H1 (cell line): ENCODE measurements around the gene CNDP2. TPM values are rescaled to one million over a fixed set of nuclear protein-coding genes. Genes with fewer than 3 reads are reported as not detected.

Source experiments
- CTCF ChIA-PET: fragments of 300-600 bp; sonication (Branson Sonifier 250); formaldehyde crosslinking; loops from one replicate; lab custom pipeline; 2021; ENCODE audit not compliant: partially characterized antibody; lab: Charles Lee
- POLR2A ChIA-PET: fragments of 300-600 bp; sonication (Branson Sonifier 250); formaldehyde crosslinking; loops from one replicate; lab custom pipeline; 2021; ENCODE audit warnings: inconsistent platforms; ENCODE audit not compliant: partially characterized antibody; lab: Charles Lee
- DNase-seq, 2 experiments: peaks; one replicate each; pipeline versions ENCODE4 v3.0.0 to v3.0.0-alpha.2; 2010 to 2022; ENCODE audit warnings: low spot score in 2 of 2, low read depth in 1 of 2, mixed read lengths in 1 of 2
- FAIRE-seq: peaks from 2 replicates; lab custom pipeline; 2011; peaks lifted over from hg19 to GRCh38; lab: Jason Lieb, UNC
- H2AFZ ChIP-seq: 2 replicates; pipeline ENCODE4 v1.8.1; 2012; ENCODE audit warnings: low read length, inconsistent platforms
- H2AK5ac ChIP-seq: 2 replicates; pipeline ENCODE4 v1.6.1; 2013; ENCODE audit warnings: low read depth, low read length
- H2BK120ac ChIP-seq: replicated peaks from 2 replicates; pipeline ENCODE3; 2013; ENCODE audit warnings: low read depth, low read length, inconsistent platforms
- H2BK12ac ChIP-seq: 2 replicates; pipeline ENCODE4 v1.6.1; 2013; ENCODE audit warnings: low read depth, low read length
- H2BK15ac ChIP-seq: 2 replicates; pipeline ENCODE4 v1.6.1; 2013; ENCODE audit warnings: low read length
- H2BK20ac ChIP-seq: 2 replicates; pipeline ENCODE4 v1.6.1; 2013; ENCODE audit warnings: low read length
- H2BK5ac ChIP-seq: 2 replicates; pipeline ENCODE4 v1.6.1; 2013; ENCODE audit warnings: low read depth, low read length
- H3K14ac ChIP-seq: 2 replicates; pipeline ENCODE4 v1.6.1; 2013; ENCODE audit warnings: inconsistent platforms; ENCODE audit not compliant: insufficient read length
- H3K18ac ChIP-seq: 2 replicates; pipeline ENCODE4 v1.6.1; 2013; ENCODE audit warnings: low read length; ENCODE audit errors: extremely low read depth
- H3K23ac ChIP-seq: 2 replicates; pipeline ENCODE4 v1.6.1; 2013; ENCODE audit warnings: inconsistent platforms; ENCODE audit not compliant: insufficient read length
- H3K23me2 ChIP-seq: 2 replicates; pipeline ENCODE4 v1.6.1; 2013; ENCODE audit warnings: low read depth, low read length
- H3K27ac ChIP-seq: 2 replicates; pipeline ENCODE4 v1.6.1; 2011; ENCODE audit warnings: low read depth, low read length, inconsistent platforms
- H3K27me3 ChIP-seq, 4 experiments: replicated peaks in 1 of 4; 1 replicate in 1 of 4; 2 replicates in 3 of 4; pipeline versions ENCODE4 v1.6.1 to v1.8.1; 2011 to 2013; ENCODE audit warnings: low read length in 3 of 4, mild to moderate bottlenecking in 3 of 4, inconsistent platforms in 2 of 4, mixed read lengths in 2 of 4, moderate library complexity in 1 of 4; ENCODE audit not compliant: control insufficient read depth in 3 of 4, insufficient read depth in 3 of 4; ENCODE audit errors: extremely low read depth in 1 of 4
- H3K36me3 ChIP-seq, 4 experiments: 2 replicates each; pipeline versions ENCODE4 v1.6.1 to v1.8.1; 2011 to 2013; ENCODE audit warnings: mild to moderate bottlenecking in 4 of 4, low read length in 3 of 4, moderate library complexity in 2 of 4, control low read depth in 1 of 4, inconsistent platforms in 1 of 4; ENCODE audit not compliant: insufficient read depth in 4 of 4, control insufficient read depth in 2 of 4
- H3K4ac ChIP-seq: replicated peaks from 2 replicates; pipeline ENCODE3; 2013; ENCODE audit warnings: low read length, low read depth, mixed read lengths, inconsistent platforms; ENCODE audit not compliant: insufficient read length
- H3K4me1 ChIP-seq, 4 experiments: replicated peaks in 1 of 4; 1 replicate in 1 of 4; 2 replicates in 3 of 4; pipeline versions ENCODE4 v1.6.1 to v1.8.1; 2011 to 2013; ENCODE audit warnings: low read length in 3 of 4, inconsistent platforms in 2 of 4, mixed read lengths in 1 of 4; ENCODE audit not compliant: insufficient read depth in 4 of 4, control insufficient read depth in 3 of 4
- H3K4me2 ChIP-seq, 2 experiments: 2 replicates each; pipeline versions ENCODE4 v1.6.1 to v1.8.1; 2011 to 2013; ENCODE audit warnings: low read depth in 2 of 2, low read length in 2 of 2, control low read depth in 1 of 2, inconsistent platforms in 1 of 2, mild to moderate bottlenecking in 1 of 2; ENCODE audit not compliant: insufficient read depth in 1 of 2
- H3K4me3 ChIP-seq, 4 experiments: fragments of 200-600, 300-600 bp in 1 of 4; sonication (generic), shearing (Covaris generic), sonication (Bioruptor Twin) in 1 of 4; 2 replicates each; pipeline versions ENCODE4 v1.5.1 to v1.8.1; 2011 to 2016; ENCODE audit warnings: low read length in 4 of 4, low read depth in 3 of 4, control low read depth in 2 of 4, inconsistent platforms in 2 of 4, mild to moderate bottlenecking in 2 of 4, mixed read lengths in 1 of 4, moderate library complexity in 1 of 4; ENCODE audit not compliant: insufficient read depth in 2 of 4; ENCODE audit errors: extremely low read depth in 1 of 4
- H3K56ac ChIP-seq: replicated peaks from 2 replicates; pipeline ENCODE3; 2013; ENCODE audit warnings: low read depth, mild to moderate bottlenecking, mixed read lengths, low read length, inconsistent platforms; ENCODE audit not compliant: insufficient read length
- H3K79me1 ChIP-seq: 2 replicates; pipeline ENCODE4 v1.6.1; 2013; ENCODE audit warnings: low read depth, low read length, control low read depth
- H3K79me2 ChIP-seq, 2 experiments: 2 replicates each; pipeline versions ENCODE4 v1.6.1 to v1.8.1; 2012 to 2013; ENCODE audit warnings: low read length in 2 of 2, mild to moderate bottlenecking in 2 of 2, inconsistent platforms in 1 of 2; ENCODE audit not compliant: insufficient read depth in 2 of 2, control insufficient read depth in 1 of 2
- H3K9ac ChIP-seq, 4 experiments: replicated peaks in 1 of 4; 1 replicate in 1 of 4; 2 replicates in 3 of 4; pipeline versions ENCODE4 v1.6.1 to v1.8.1; 2011 to 2013; ENCODE audit warnings: low read depth in 3 of 4, low read length in 3 of 4, control low read depth in 2 of 4, mild to moderate bottlenecking in 2 of 4, moderate library complexity in 2 of 4, inconsistent platforms in 1 of 4; ENCODE audit errors: extremely low read depth in 1 of 4
- H3K9me3 ChIP-seq, 2 experiments: 2 replicates each; pipeline versions ENCODE4 v1.6.1 to v1.8.1; 2012 to 2013; ENCODE audit warnings: mild to moderate bottlenecking in 2 of 2, moderate library complexity in 2 of 2, control low read depth in 1 of 2, inconsistent platforms in 1 of 2, low read depth in 1 of 2, low read length in 1 of 2, mixed read lengths in 1 of 2; ENCODE audit not compliant: insufficient read depth in 2 of 2
- H4K20me1 ChIP-seq, 2 experiments: replicated peaks in 1 of 2; 2 replicates each; pipeline versions ENCODE3 to v1.8.1; 2011 to 2013; ENCODE audit warnings: inconsistent platforms in 2 of 2, low read length in 2 of 2, mild to moderate bottlenecking in 1 of 2; ENCODE audit not compliant: insufficient read depth in 2 of 2, control insufficient read depth in 1 of 2
- H4K5ac ChIP-seq: 2 replicates; pipeline ENCODE4 v1.6.1; 2013; ENCODE audit warnings: low read length, low read depth, mixed read lengths, inconsistent platforms; ENCODE audit not compliant: insufficient read length
- H4K8ac ChIP-seq: 2 replicates; pipeline ENCODE4 v1.8.0; 2013; ENCODE audit warnings: mild to moderate bottlenecking, moderate library complexity, low read length, inconsistent platforms; ENCODE audit not compliant: insufficient read depth; ENCODE audit errors: extremely low read depth
- H4K91ac ChIP-seq: replicated peaks from 2 replicates; pipeline ENCODE3; 2013; ENCODE audit warnings: low read length, mixed read lengths, inconsistent platforms; ENCODE audit not compliant: insufficient read length
- CBX5 ChIP-seq: fragments of 300-800, 300-1000 bp; sonication (generic); IDR thresholded peaks from 2 replicates; pipeline ENCODE4 v1.7.1; 2016; ENCODE audit warnings: antibody characterized with exemption, low read length, low read depth
- GTF2F1 ChIP-seq: IDR thresholded peaks from 2 replicates; pipeline ENCODE4 v1.6.1; 2012; ENCODE audit warnings: low read depth, low read length, improper control_type of control experiment, borderline replicate concordance
- JUN ChIP-seq: IDR thresholded peaks from 2 replicates; pipeline ENCODE4 v1.6.1; 2011; ENCODE audit warnings: low read depth, mild to moderate bottlenecking, improper control_type of control experiment, low read length
- RAD21 ChIP-seq, 2 experiments: IDR thresholded peaks in 1 of 2; conservative IDR thresholded peaks in 1 of 2; 2 replicates each; pipeline ENCODE4 v1.6.1; 2011; ENCODE audit warnings: low read depth in 2 of 2, low read length in 2 of 2, improper control_type of control experiment in 1 of 2, inconsistent platforms in 1 of 2, mild to moderate bottlenecking in 1 of 2, moderate library complexity in 1 of 2
- SAP30 ChIP-seq: fragments of 300-600 bp; sonication (generic); IDR thresholded peaks from 2 replicates; pipeline ENCODE4 v1.7.1; 2012; ENCODE audit warnings: low read length, moderate library complexity, mild to moderate bottlenecking, inconsistent platforms; ENCODE audit not compliant: insufficient read depth, insufficient replicate concordance
- SIX5 ChIP-seq: IDR thresholded peaks from 2 replicates; pipeline ENCODE4 v1.6.1; 2011; ENCODE audit warnings: mild to moderate bottlenecking, low read depth, low read length
- SRF ChIP-seq: IDR thresholded peaks from 2 replicates; pipeline ENCODE4 v1.6.1; 2011; ENCODE audit warnings: mild to moderate bottlenecking, low read depth, low read length, moderate library complexity
- TAF7 ChIP-seq: optimal IDR thresholded peaks from 2 replicates; pipeline ENCODE3; 2011; ENCODE audit warnings: low read depth, mild to moderate bottlenecking, inconsistent platforms, low read length, moderate library complexity, borderline replicate concordance
- TCF12 ChIP-seq: IDR thresholded peaks from 2 replicates; pipeline ENCODE4 v1.6.1; 2011; ENCODE audit warnings: low read depth, mild to moderate bottlenecking, low read length
- WGBS, 2 experiments: shearing (Covaris generic) in 1 of 2; methylation state at CpG; one replicate each; pipeline versions ENCODE4 v1.1.6 to v1.1.7; 2013 to 2015; ENCODE audit warnings: low lambda C conversion rate in 2 of 2, mixed read lengths in 2 of 2, inconsistent platforms in 1 of 2, low coverage in 1 of 2, missing lambda C conversion rate in 1 of 2; ENCODE audit not compliant: insufficient replicate concordance in 2 of 2, insufficient coverage in 1 of 2, insufficient read length in 1 of 2; ENCODE audit errors: extremely low coverage in 1 of 2, missing lambda C conversion rate in 1 of 2; 5-methylcytosine and 5-hydroxymethylcytosine counted together
- polyA plus RNA-seq, 7 experiments: library from polyadenylated mRNA; depleted of rRNA in 3 of 7; stranded (reverse) in 5 of 7; unstranded in 2 of 7; fragments of >200 nt in 5 of 7; fragments of 200-250 nt in 2 of 7; gene quantifications; 1 replicate in 5 of 7; 2 replicates in 1 of 7; 4 replicates in 1 of 7; pipeline versions ENCODE4 v1.2.1 to v1.2.3, GENCODE V29; 2011 to 2013; ENCODE audit warnings: missing spikeins in 2 of 7, mixed read lengths in 2 of 7
- total RNA-seq: library from RNA; stranded (reverse); fragmentation: NEBNext Ultra II Directional; extraction: Animal tissue kit (Norgen Biotek cat#: 25700); gene quantifications from 2 replicates; pipeline ENCODE4 v1.2.1, GENCODE V29; 2021
- TF ChIP-seq, protein P1 (sequence below): IDR thresholded peaks from 2 replicates; pipeline ENCODE4 v1.6.1; 2012; ENCODE audit warnings: low read length, inconsistent platforms

The CNDP2 gene
- total and polyA plus RNA-seq, 2 of the 8 experiments (the other 6 are each of a cell fraction or from before 2014, with no cell fraction given) = 71.8 to 243 TPM

DNA sequence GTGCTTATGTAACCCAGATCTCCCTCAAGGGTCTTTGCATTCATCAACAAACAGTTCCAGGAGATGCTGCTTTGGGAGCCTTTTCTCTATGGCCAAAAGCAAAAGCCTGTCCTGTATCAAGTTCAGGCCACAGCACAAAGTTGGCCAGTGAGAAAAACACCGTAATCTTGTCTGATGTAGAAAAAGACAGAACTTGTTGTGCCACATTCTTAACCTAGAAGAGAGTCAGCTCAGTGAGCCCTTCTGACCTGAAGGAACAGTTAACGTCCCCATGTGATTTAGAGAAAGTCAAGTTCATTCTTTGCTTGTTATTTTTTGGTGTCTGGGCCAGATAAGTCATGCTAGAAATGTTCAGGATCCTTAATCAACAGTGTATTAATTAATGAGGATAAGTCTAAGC, 30.3 kb downstream of the CNDP2 start:
- H2AK5ac ChIP-seq = no peak overlapping the region
- POLR2A ChIA-PET = interaction anchor here (1.6 kb wide), 1 partner anchor 8 kb away, joined by 4 read pairs; no protein-coding TSS in a partner anchor
- 84% methylated on average over 2 of the region's 2 CpGs; no CpG with 5 or more reads in 1 of the 2 experiments for WGBS, 2 experiments
- no peak overlapping the region for H4K8ac ChIP-seq
- peaks cover 0 to 5% of the 10 kb centered on the region in 2 experiments; a peak in 2 of 4 replicates for H3K9me3 ChIP-seq
- no peak overlapping the region for H3K4me2 ChIP-seq
- H3K14ac ChIP-seq = no peak overlapping the region
- H3K4me3 ChIP-seq = no peak overlapping the region
- CTCF ChIA-PET = interaction anchor here (1.3 kb wide), 1 partner anchor 25 kb away, joined by 4 read pairs; no protein-coding TSS in a partner anchor
- H3K23ac ChIP-seq = no peak overlapping the region
- no peak overlapping the region for H3K9ac ChIP-seq
- H3K27me3 ChIP-seq = no peaks in the 10 kb centered on the region
- no peak overlapping the region for H3K27ac ChIP-seq
- H2BK5ac ChIP-seq = no peak overlapping the region
- DNase-seq = no peak
- TF ChIP-seq, protein P1, sequence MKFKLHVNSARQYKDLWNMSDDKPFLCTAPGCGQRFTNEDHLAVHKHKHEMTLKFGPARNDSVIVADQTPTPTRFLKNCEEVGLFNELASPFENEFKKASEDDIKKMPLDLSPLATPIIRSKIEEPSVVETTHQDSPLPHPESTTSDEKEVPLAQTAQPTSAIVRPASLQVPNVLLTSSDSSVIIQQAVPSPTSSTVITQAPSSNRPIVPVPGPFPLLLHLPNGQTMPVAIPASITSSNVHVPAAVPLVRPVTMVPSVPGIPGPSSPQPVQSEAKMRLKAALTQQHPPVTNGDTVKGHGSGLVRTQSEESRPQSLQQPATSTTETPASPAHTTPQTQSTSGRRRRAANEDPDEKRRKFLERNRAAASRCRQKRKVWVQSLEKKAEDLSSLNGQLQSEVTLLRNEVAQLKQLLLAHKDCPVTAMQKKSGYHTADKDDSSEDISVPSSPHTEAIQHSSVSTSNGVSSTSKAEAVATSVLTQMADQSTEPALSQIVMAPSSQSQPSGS = no peak
- TF ChIP-seq SAP30 = no peak
- TF ChIP-seq CBX5 = no peak
- no peak for TF ChIP-seq RAD21 (IDR thresholded peaks at IDR 0.05 in 1 of 2, conservative IDR thresholded peaks at IDR 0.05 in 1 of 2; ENCODE audit: low read depth in 2 of 2, low read length in 2 of 2)
- TF ChIP-seq SIX5 = no peak
- TF ChIP-seq JUN = no peak
- no peak for TF ChIP-seq TAF7
- no peak for TF ChIP-seq GTF2F1
- no peak for TF ChIP-seq SRF
- no peak for TF ChIP-seq TCF12
- TF ChIP-seq, all 59 proteins: peak for 0
- H3K36me3 ChIP-seq = peaks cover 0 to 11% (median 2%) of the 10 kb centered on the region in 4 experiments; a peak in 4 of 8 replicates
- H3K56ac ChIP-seq = no peak overlapping the region
- peak overlapping the region; percentile 49 for H3K4ac ChIP-seq
- H3K79me2 ChIP-seq = no peaks in the 10 kb centered on the region
- no peak overlapping the region for H2BK20ac ChIP-seq
- H3K23me2 ChIP-seq = no peaks in the 10 kb centered on the region
- H2BK15ac ChIP-seq = no peak overlapping the region
- no peak overlapping the region for H4K91ac ChIP-seq
- no peaks in the 10 kb centered on the region for H4K20me1 ChIP-seq
- no peaks in the 10 kb centered on the region for H3K79me1 ChIP-seq
- FAIRE-seq = no peak
- H3K18ac ChIP-seq = no peak overlapping the region
- no peak overlapping the region for H2BK120ac ChIP-seq
- H2BK12ac ChIP-seq = no peak overlapping the region
- no peaks in the 10 kb centered on the region; a peak in 1 of 7 replicates for H3K4me1 ChIP-seq
- H2AFZ ChIP-seq = no peak overlapping the region
- no peak overlapping the region for H4K5ac ChIP-seq
